ENCODE results near the gene PRSS35.

DNA sequence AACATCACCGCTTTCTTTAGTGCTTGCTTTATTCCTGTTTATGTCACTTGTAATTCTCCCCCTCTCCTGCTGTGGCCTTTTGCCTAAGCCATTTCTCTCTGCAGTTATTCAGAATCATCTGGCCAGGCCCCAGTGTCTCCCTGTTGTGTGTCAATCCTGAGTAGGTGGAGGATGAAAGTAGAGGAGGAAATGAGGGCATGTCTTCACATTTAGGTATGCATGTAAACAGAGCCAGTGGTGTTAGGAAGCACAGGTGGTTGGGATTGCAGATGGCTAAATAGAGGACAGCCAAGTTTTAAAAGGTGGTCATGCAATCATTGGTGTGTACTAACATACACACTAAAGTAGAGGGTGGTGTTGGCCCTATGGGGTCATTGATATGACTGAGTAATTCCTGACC lies 5.2 kb downstream of the PRSS35 start:
- no peak for TF ChIP-seq POLR2A (IDR thresholded peaks at IDR 0.05; ENCODE audit: low read length)
- no peak for TF ChIP-seq GATA1 (IDR thresholded peaks at IDR 0.05; ENCODE audit: low read depth, low read length)

Data from erythroblast (primary cell).